Stimulated activated CD4-positive, alpha-beta T cell treated with anti-CD3 and anti-CD28 coated beads, Interleukin-2, amount 100 ng/mL, for 24 hours (primary cell): ENCODE measurements around the gene CCDC148.
"Not testable (repeated sequence)": the region's sequence is repeated elsewhere in the genome, so short reads cannot be mapped to it uniquely, and the experiment has no call there.

Experiments
- DNase-seq, 2 donors: peaks; one replicate each; pipeline ENCODE4 v3.0.0-alpha.2; 2020

CCDC148 gene

GRCh38 chr2:158481116-158481515 is 24.6 kb upstream of the CCDC148 start:
- DNase-seq = no peak

- no peak for DNase-seq
Observed at GRCh38 chr2:158478816-158479215, 22.3 kb upstream of the CCDC148 start.

- DNase-seq = no peak
Observed at GRCh38 chr2:158478237-158478636, 21.7 kb upstream of the CCDC148 start.

GRCh38 chr2:158477202-158477601 is 20.6 kb upstream of the CCDC148 start:
- no peak for DNase-seq

- DNase-seq = not testable (repeated sequence)
Observed at GRCh38 chr2:158474526-158475011, 18.0 kb upstream of the CCDC148 start.

- no peak for DNase-seq
Observed at GRCh38 chr2:158473719-158474392, 17.3 kb upstream of the CCDC148 start.

GRCh38 chr2:158473300-158473699 is 16.7 kb upstream of the CCDC148 start:
- DNase-seq = not testable (repeated sequence)

GRCh38 chr2:158472829-158473228 is 16.3 kb upstream of the CCDC148 start:
- not testable (repeated sequence) for DNase-seq

- DNase-seq = no peak
Observed at GRCh38 chr2:158467248-158467647, 10.7 kb upstream of the CCDC148 start.

GRCh38 chr2:158464426-158465281 is 8.1 kb upstream of the CCDC148 start:
- DNase-seq = no peak

GRCh38 chr2:158463496-158464095 is 7.0 kb upstream of the CCDC148 start:
- DNase-seq = no peak

- no peak for DNase-seq
Observed at GRCh38 chr2:158460632-158461297, 4.2 kb upstream of the CCDC148 start.

- DNase-seq = no peak
Observed at GRCh38 chr2:158459161-158460003, 2.8 kb upstream of the CCDC148 start.

- DNase-seq = no peak
Observed at GRCh38 chr2:158458617-158458920, 2.0 kb upstream of the CCDC148 start.

GRCh38 chr2:158457826-158458616 is 1.5 kb upstream of the CCDC148 start:
- DNase-seq = peak; percentile 50 to 69

GRCh38 chr2:158457092-158457825 is 706 bp upstream of the CCDC148 start:
- peak; percentile 56 to 61 for DNase-seq

- DNase-seq = no peak
Observed at GRCh38 chr2:158443606-158444005, 12.9 kb downstream of the CCDC148 start.

GRCh38 chr2:158439062-158439461 is 17.5 kb downstream of the CCDC148 start:
- DNase-seq = not testable (repeated sequence)

GRCh38 chr2:158433716-158434115 is 22.8 kb downstream of the CCDC148 start:
- DNase-seq = not testable (repeated sequence)

GRCh38 chr2:158432117-158432516 is 24.4 kb downstream of the CCDC148 start:
- no peak for DNase-seq

- DNase-seq = no peak
Observed at GRCh38 chr2:158414538-158414937, 42.0 kb downstream of the CCDC148 start.
